Measurements from ENCODE around the gene POU2AF2.
A peak's percentile ranks its signal among the peaks of the same experiment; 100 is the strongest.

The POU2AF2 gene

DNA sequence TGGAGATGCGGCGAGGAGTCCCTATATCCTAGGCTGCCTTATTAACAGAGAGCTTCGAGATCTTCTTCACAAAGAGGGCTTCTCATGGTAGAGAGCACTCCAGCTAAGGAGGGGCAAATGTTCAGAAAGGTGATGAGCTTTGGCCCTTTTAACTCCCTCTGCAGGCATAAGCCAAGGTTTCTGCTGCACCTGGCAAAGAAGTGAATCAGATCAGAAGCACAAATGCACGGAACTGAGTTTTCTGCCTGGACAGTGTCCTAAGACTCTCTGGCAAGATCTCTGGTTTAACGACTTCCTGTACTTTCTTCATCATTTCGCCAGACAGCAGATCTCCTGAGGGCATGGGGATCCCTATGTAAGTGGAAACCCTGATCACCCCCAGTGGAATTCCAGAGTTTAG lies 90.0 kb downstream of the POU2AF2 start:
- Mint-ChIP-seq H3K36me3 (ENCODE audit: low read depth) (peaks cover 6% of the 10 kb centered on the region), H3K9me3 (peaks cover 18% of the 10 kb centered on the region), H3K4me1 (peaks cover 20% of the 10 kb centered on the region), H3K27me3 (ENCODE audit: low read depth, poor library complexity) (no peaks in the 10 kb centered on the region), H3K27ac (peak overlapping the region; percentile 6), H3K4me3 (no peak overlapping the region)
- DNase-seq = no peak
- TF ChIP-seq, protein P1, sequence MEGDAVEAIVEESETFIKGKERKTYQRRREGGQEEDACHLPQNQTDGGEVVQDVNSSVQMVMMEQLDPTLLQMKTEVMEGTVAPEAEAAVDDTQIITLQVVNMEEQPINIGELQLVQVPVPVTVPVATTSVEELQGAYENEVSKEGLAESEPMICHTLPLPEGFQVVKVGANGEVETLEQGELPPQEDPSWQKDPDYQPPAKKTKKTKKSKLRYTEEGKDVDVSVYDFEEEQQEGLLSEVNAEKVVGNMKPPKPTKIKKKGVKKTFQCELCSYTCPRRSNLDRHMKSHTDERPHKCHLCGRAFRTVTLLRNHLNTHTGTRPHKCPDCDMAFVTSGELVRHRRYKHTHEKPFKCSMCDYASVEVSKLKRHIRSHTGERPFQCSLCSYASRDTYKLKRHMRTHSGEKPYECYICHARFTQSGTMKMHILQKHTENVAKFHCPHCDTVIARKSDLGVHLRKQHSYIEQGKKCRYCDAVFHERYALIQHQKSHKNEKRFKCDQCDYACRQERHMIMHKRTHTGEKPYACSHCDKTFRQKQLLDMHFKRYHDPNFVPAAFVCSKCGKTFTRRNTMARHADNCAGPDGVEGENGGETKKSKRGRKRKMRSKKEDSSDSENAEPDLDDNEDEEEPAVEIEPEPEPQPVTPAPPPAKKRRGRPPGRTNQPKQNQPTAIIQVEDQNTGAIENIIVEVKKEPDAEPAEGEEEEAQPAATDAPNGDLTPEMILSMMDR (IDR thresholded peaks at IDR 0.05) = no peak

All from nephron progenitor cell (in vitro differentiated cells).